ENCODE data around the gene PSMG3. TPM values are rescaled to one million over a fixed set of nuclear protein-coding genes. Genes with fewer than 3 reads are reported as not detected.

PSMG3 gene
- total RNA-seq, 3 donors from 2014 or later (not counting 1 experiment from before 2014, with no cell fraction given) = 19.0 to 21.4 (median 20.5) TPM

- intact Hi-C loops (cut with micrococcal nuclease) = no loop called here
- Histone ChIP-seq H3K27me3 (ENCODE audit: control insufficient read depth, insufficient read depth, low read length) (no peaks in the 10 kb centered on the region), H3K27ac (ENCODE audit: low read length) (no peak overlapping the region), H3K9me3 (ENCODE audit: control insufficient read depth, insufficient read depth, low read length) (no peaks in the 10 kb centered on the region), H3K36me3 (ENCODE audit: control insufficient read depth, insufficient read depth, low read length) (no peaks in the 10 kb centered on the region), H3K4me1 (ENCODE audit: control insufficient read depth, insufficient read depth, low read length) (no peaks in the 10 kb centered on the region), H3K4me3 (ENCODE audit: low read length) (no peak overlapping the region)
- WGBS (ENCODE audit: insufficient coverage) = 93% methylated on average over 17 of the region's 17 CpGs
- Mint-ChIP-seq H3K4me3 (no peak overlapping the region), H3K27ac (no peak overlapping the region), H3K27me3 (ENCODE audit: low read depth in 2 of 2) (peaks cover 0 to under 1% of the 10 kb centered on the region in 2 donors), H3K36me3 (no peaks in the 10 kb centered on the region), H3K9me3 (no peaks in the 10 kb centered on the region), H3K4me1 (peaks cover 0 to 17% of the 10 kb centered on the region in 2 donors)
- TF ChIP-seq CTCF (IDR thresholded peaks at IDR 0.05) = no peak
- DNase-seq (no peak), ATAC-seq (no peak)
Observed at GRCh38 chr7:1550846-1551155, 19.0 kb downstream of the PSMG3 start.

GRCh38 chr7:1550005-1550845 lies 19.6 kb downstream of the PSMG3 start:
- no peaks in the 10 kb centered on the region for H3K36me3 ChIP-seq (ENCODE audit: control insufficient read depth, insufficient read depth, low read length)
- WGBS (ENCODE audit: insufficient coverage) = 92% methylated on average over 42 of the region's 42 CpGs
- Mint-ChIP-seq H3K4me1 (peaks cover 0 to 14% of the 10 kb centered on the region in 2 donors), H3K36me3 (no peaks in the 10 kb centered on the region), H3K9me3 (no peaks in the 10 kb centered on the region), H3K27ac (no peak overlapping the region), H3K27me3 (ENCODE audit: low read depth in 2 of 2) (no peaks in the 10 kb centered on the region), H3K4me3 (no peak overlapping the region)
- H3K27me3 ChIP-seq (ENCODE audit: control insufficient read depth, insufficient read depth, low read length) = no peaks in the 10 kb centered on the region
- no peak overlapping the region for H3K27ac ChIP-seq (ENCODE audit: low read length)
- ATAC-seq (no peak), DNase-seq (no peak)
- no peak for TF ChIP-seq CTCF (IDR thresholded peaks at IDR 0.05)
- H3K4me1 ChIP-seq (ENCODE audit: control insufficient read depth, insufficient read depth, low read length) = no peaks in the 10 kb centered on the region
- no peak overlapping the region for H3K4me3 ChIP-seq (ENCODE audit: low read length)
- intact Hi-C loops (cut with micrococcal nuclease) = no loop called here
- H3K9me3 ChIP-seq (ENCODE audit: control insufficient read depth, insufficient read depth, low read length) = no peaks in the 10 kb centered on the region

- no peak overlapping the region for H3K4me3 Mint-ChIP-seq
- Histone ChIP-seq H3K4me3 (ENCODE audit: low read length) (no peak overlapping the region), H3K36me3 (ENCODE audit: control insufficient read depth, insufficient read depth, low read length) (peaks cover 3% of the 10 kb centered on the region), H3K9me3 (ENCODE audit: control insufficient read depth, insufficient read depth, low read length) (no peaks in the 10 kb centered on the region), H3K27me3 (ENCODE audit: control insufficient read depth, insufficient read depth, low read length) (no peaks in the 10 kb centered on the region), H3K4me1 (ENCODE audit: control insufficient read depth, insufficient read depth, low read length) (no peaks in the 10 kb centered on the region), H3K27ac (ENCODE audit: low read length) (no peak overlapping the region)
- no peaks in the 10 kb centered on the region for H3K36me3 Mint-ChIP-seq
- no peaks in the 10 kb centered on the region for H3K9me3 Mint-ChIP-seq
- intact Hi-C loops (cut with micrococcal nuclease) = no loop called here
- 93% methylated on average over 27 of the region's 27 CpGs for WGBS (ENCODE audit: insufficient coverage)
- no peak for DNase-seq
- H3K4me1 Mint-ChIP-seq = peaks cover 0 to 9% of the 10 kb centered on the region in 2 donors
- no peak overlapping the region for H3K27ac Mint-ChIP-seq
- no peak for ATAC-seq
- no peaks in the 10 kb centered on the region for H3K27me3 Mint-ChIP-seq (ENCODE audit: low read depth in 2 of 2)
- TF ChIP-seq CTCF (IDR thresholded peaks at IDR 0.05) = no peak
Observed at GRCh38 chr7:1549357-1550004, 20.4 kb downstream of the PSMG3 start.
